Osteoblast (primary cell): ENCODE measurements around the gene MRM1. TPM values are rescaled to one million over a fixed set of nuclear protein-coding genes. Genes with fewer than 3 reads are reported as not detected.

Experiments used
- DNase-seq: peaks from one replicate; pipeline ENCODE4 v3.0.0; 2011; ENCODE audit warnings: low spot score, mixed read lengths; ENCODE audit not compliant: insufficient read length; ENCODE audit errors: missing footprints
- H2AFZ ChIP-seq: 2 replicates; pipeline ENCODE4 v1.6.0; 2011; ENCODE audit warnings: mild to moderate bottlenecking, low read length
- H3K27ac ChIP-seq: 2 replicates; pipeline ENCODE4 v1.5.1; 2011; ENCODE audit warnings: mild to moderate bottlenecking, low read depth, low read length, moderate library complexity
- H3K27me3 ChIP-seq: 2 replicates; pipeline ENCODE4 v1.6.0; 2012; ENCODE audit warnings: mild to moderate bottlenecking, control low read depth, inconsistent platforms, low read length, moderate library complexity; ENCODE audit not compliant: insufficient read depth
- H3K36me3 ChIP-seq: 2 replicates; pipeline ENCODE4 v1.5.1; 2011; ENCODE audit warnings: mild to moderate bottlenecking, low read length, control low read depth, moderate library complexity; ENCODE audit not compliant: insufficient read depth
- H3K4me1 ChIP-seq: 2 replicates; pipeline ENCODE4 v1.5.1; 2011; ENCODE audit warnings: mild to moderate bottlenecking, low read length, control low read depth, moderate library complexity; ENCODE audit not compliant: insufficient read depth
- H3K4me2 ChIP-seq: 2 replicates; pipeline ENCODE4 v1.6.0; 2011; ENCODE audit warnings: mild to moderate bottlenecking, low read length; ENCODE audit not compliant: insufficient read depth
- H3K4me3 ChIP-seq: fragments of 200-600 bp; sonication (generic); 3 replicates; pipeline ENCODE4 v1.5.1; 2012; ENCODE audit warnings: mild to moderate bottlenecking, low read length, inconsistent platforms; ENCODE audit not compliant: insufficient read depth
- H3K79me2 ChIP-seq: 2 replicates; pipeline ENCODE4 v1.6.0; 2012; ENCODE audit warnings: mild to moderate bottlenecking, low read length, control low read depth, inconsistent platforms; ENCODE audit not compliant: insufficient read depth
- H3K9me3 ChIP-seq: 2 replicates; pipeline ENCODE4 v1.5.1; 2011; ENCODE audit warnings: low read depth, low read length, control low read depth
- H4K20me1 ChIP-seq: 2 replicates; pipeline ENCODE4 v1.6.0; 2012; ENCODE audit warnings: mild to moderate bottlenecking, low read length, control low read depth; ENCODE audit not compliant: insufficient read depth
- CTCF ChIP-seq: IDR thresholded peaks from 2 replicates; pipeline ENCODE4 v1.5.1; 2011; ENCODE audit warnings: mild to moderate bottlenecking, low read depth, low read length, moderate library complexity; ENCODE audit errors: extremely low read depth
- total RNA-seq: library from RNA; depleted of rRNA; stranded (reverse); fragments of >200 nt; gene quantifications from 2 replicates; pipeline ENCODE4 v1.2.3, GENCODE V29; 2012

The MRM1 gene
- total RNA-seq, 1 donor, result 4.0 TPM

- Histone ChIP-seq H3K27me3 (peaks cover 81% of the 10 kb centered on the region), H3K4me2 (no peak overlapping the region), H3K4me3 (no peak overlapping the region), H3K36me3 (no peaks in the 10 kb centered on the region), H2AFZ (no peak overlapping the region), H3K4me1 (peaks cover 4% of the 10 kb centered on the region), H4K20me1 (no peaks in the 10 kb centered on the region), H3K27ac (no peak overlapping the region), H3K79me2 (no peaks in the 10 kb centered on the region), H3K9me3 (no peaks in the 10 kb centered on the region)
- DNase-seq, result no peak
- TF ChIP-seq CTCF, result no peak
Observed at GRCh38 chr17:36643086-36643685, 41.8 kb downstream of the MRM1 start.

- peaks cover 4% of the 10 kb centered on the region for H3K4me1 ChIP-seq
- no peak overlapping the region for H3K4me2 ChIP-seq
- H3K9me3 ChIP-seq, result no peaks in the 10 kb centered on the region
- H3K79me2 ChIP-seq, result no peaks in the 10 kb centered on the region
- H2AFZ ChIP-seq, result no peak overlapping the region
- no peak overlapping the region for H3K27ac ChIP-seq
- DNase-seq, result no peak
- peaks cover 58% of the 10 kb centered on the region for H3K27me3 ChIP-seq
- TF ChIP-seq CTCF, result no peak
- no peaks in the 10 kb centered on the region for H3K36me3 ChIP-seq
- H3K4me3 ChIP-seq, result no peak overlapping the region
- no peaks in the 10 kb centered on the region for H4K20me1 ChIP-seq
Observed at GRCh38 chr17:36645422-36645821, 44.0 kb downstream of the MRM1 start.

- no peaks in the 10 kb centered on the region for H3K36me3 ChIP-seq
- H4K20me1 ChIP-seq, result no peaks in the 10 kb centered on the region
- no peak overlapping the region for H3K27ac ChIP-seq
- no peak overlapping the region for H3K4me3 ChIP-seq
- no peak for TF ChIP-seq CTCF
- H3K27me3 ChIP-seq, result peaks cover 36% of the 10 kb centered on the region
- no peak for DNase-seq
- no peak overlapping the region for H3K4me2 ChIP-seq
- H3K79me2 ChIP-seq, result no peaks in the 10 kb centered on the region
- no peak overlapping the region for H2AFZ ChIP-seq
- H3K4me1 ChIP-seq, result no peaks in the 10 kb centered on the region
- H3K9me3 ChIP-seq, result no peaks in the 10 kb centered on the region
Observed at GRCh38 chr17:36647636-36648035, 46.3 kb downstream of the MRM1 start.

GRCh38 chr17:36650096-36650775, 48.9 kb downstream of the MRM1 start:
- Histone ChIP-seq H3K4me1 (no peaks in the 10 kb centered on the region), H3K79me2 (no peaks in the 10 kb centered on the region), H3K36me3 (no peaks in the 10 kb centered on the region), H3K27me3 (peaks cover 12% of the 10 kb centered on the region), H3K27ac (no peak overlapping the region), H2AFZ (no peak overlapping the region), H3K9me3 (no peaks in the 10 kb centered on the region), H4K20me1 (no peaks in the 10 kb centered on the region), H3K4me3 (no peak overlapping the region), H3K4me2 (no peak overlapping the region)
- TF ChIP-seq CTCF, result no peak
- DNase-seq, result no peak
